GM19238 (cell line): ENCODE results near the gene PVALEF.
A peak's percentile ranks its signal among the peaks of the same experiment; 100 is the strongest.

ENCODE experiments used
- DNase-seq: peaks from one replicate; pipeline ENCODE4 v3.0.0; 2011; ENCODE audit warnings: low spot score; ENCODE audit not compliant: insufficient read length

Gene PVALEF

DNA sequence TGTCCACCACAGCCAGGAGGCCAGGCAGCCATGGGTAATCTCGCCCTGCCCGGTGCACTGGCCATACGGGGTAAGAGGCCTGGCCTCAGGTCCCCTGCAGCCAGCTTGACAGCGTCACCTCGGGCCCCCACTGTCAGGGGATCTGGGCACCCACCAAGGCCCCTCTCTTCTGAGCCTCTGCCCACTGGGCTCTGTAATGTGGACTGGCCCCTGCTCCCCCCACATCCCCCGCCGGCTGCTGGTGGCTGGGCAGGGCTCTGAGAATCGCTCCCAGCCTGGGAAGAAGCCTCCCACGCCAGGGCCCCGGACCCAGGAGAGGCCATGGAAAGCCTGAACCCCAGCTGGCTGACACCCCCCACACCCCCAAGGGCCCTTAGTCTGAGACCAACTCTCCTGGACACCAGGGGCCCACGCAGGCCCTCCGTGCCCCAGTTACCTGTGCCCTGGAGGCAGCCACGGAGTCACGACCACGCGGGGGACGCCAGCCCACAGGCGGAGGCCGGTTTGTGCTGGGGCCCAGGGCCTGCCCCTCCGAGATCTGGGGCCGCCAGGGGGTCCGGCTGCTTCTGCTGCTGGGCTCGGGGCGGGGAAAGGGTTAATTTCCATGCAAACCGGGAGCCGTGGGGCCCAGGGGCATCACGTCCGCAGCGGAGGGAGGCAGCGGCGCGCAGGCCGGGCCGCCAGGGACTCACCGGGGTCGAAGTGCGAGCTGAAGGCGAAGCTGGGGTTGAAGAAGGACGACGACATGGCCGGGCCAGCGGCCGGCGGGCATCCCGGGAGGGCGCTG is at the start of gene PVALEF:
PVALEF (plus strand) TSS at position 262 of the 787 bp plus-strand sequence. CDS start 15,720 bp downstream, outside the sequence.
- no peak for DNase-seq

DNA sequence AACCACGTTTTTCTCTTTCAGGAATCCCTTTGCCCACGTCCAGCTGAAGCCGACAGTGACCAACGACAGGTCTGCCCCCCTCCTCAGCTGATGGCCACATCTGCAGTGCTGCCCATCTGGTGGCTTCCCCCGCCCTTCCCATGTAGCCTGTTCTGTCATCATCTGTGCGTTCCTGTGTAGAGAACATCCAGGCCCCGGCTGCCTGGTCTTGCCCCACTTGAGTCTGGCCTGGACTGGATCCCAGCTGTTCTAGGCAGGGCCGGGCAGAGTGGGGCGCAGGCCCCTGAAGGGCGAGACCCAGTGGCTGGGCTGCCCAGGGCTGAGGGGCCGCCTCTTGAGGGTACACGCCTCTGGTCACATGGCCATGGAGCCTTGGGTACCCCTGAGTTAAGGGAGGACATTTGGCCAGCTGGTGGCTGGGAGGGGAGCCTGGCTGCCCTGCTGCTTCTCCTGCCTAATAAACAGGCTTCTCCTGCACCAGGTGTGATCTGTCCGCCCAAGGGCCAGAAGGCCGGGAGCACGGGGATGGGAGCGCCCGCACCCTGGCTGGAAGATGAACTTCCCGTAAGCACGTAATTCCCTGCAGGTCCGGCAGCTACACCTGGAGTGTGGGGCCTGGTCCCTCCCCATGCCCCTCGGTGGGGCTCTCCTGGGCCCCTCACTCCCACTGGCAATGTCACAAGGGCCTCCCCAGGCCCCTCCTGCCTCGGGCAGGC is 49.4 kb upstream of the PVALEF start:
- DNase-seq, result no peak

DNA sequence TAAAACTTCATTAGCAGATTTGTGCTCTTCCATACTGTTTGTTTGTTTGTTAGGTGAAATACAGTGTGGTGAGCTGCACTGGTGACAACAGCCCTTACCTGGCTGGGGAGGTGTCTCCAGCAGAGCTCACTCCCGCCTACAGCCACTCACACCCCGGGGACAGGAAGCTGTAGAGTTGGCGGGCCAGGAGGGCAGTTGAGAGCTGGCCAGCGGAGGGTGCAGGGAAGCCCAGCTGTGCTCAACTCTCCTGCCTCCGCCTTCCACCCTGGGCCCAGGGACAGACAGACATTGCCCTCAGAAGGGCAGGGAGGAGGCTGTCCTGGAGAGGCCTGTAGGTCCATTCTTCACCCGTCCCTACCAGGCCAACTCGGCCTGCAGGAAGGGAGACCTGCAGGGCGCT is 48.6 kb upstream of the PVALEF start:
- no peak for DNase-seq

DNA sequence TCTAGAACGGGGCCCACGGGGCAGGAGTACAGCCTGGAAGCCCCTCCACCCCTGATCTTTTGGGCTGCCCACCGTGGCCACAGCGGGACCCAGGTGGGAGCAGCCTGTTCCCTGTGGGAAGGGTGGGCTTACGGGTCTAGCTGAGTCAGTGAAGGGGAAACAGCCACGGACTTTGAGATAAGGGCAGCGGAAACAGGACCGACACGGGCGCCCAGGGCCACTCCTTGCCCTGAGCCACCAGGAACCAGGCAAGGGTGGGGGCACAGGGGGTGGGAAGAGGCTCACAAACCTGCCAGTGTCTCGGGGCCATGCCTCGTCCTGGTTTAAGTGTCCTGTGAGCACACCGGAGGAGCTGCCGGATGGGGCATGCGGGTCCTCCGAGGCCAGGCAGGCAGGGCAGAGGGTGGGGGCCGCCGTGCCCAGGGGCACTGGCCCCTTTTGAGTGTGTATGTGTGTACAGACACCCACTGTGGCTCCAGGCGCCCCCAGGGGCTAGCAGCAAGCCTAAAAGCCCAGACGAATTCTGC is 47.6 kb upstream of the PVALEF start:
- DNase-seq, result no peak

DNA sequence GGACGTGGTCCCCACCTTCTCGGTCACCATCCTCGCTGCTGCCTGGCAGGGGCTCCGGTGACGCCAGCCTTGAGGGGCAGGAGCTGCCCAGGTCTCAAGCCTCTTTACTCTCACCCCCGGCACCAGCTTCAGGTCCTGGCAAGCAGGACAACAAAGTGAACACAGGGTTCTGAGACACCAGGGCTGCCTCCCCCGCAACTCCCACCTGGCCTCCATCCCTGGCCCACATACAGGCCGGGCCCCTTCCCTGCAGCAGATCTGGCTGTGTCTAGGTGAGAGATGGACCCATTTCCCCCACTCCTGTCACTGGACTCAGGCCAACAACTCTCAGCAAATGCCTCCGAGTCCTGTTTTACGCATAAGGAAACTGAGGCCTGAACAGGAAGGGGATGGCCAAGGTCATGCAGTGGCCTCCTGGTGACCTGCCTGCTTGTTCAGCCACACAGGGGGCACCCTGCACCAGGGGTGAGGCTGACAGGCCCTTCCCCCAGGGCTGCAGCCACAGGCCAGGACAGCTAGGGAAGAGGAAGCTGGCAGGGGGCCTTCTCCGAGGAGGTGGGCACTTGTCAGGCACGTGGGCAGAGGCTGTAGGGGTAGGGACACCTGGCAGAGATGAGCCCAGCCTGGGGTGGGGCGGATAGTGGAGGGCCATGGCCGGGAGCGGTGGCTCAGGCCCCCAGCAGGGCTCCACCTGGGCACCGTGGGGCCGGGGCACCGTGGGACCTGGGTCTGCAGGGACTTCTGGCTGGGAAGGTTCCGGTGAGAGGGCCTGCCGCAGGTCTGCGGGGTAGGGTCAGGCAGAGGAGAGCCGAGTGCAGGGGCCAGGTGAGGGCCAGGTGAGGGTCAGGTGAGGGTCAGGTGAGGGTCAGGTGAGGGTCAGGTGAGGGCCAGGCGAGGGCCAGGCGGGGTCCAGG is 46.7 kb upstream of the PVALEF start:
- DNase-seq, result no peak

DNA sequence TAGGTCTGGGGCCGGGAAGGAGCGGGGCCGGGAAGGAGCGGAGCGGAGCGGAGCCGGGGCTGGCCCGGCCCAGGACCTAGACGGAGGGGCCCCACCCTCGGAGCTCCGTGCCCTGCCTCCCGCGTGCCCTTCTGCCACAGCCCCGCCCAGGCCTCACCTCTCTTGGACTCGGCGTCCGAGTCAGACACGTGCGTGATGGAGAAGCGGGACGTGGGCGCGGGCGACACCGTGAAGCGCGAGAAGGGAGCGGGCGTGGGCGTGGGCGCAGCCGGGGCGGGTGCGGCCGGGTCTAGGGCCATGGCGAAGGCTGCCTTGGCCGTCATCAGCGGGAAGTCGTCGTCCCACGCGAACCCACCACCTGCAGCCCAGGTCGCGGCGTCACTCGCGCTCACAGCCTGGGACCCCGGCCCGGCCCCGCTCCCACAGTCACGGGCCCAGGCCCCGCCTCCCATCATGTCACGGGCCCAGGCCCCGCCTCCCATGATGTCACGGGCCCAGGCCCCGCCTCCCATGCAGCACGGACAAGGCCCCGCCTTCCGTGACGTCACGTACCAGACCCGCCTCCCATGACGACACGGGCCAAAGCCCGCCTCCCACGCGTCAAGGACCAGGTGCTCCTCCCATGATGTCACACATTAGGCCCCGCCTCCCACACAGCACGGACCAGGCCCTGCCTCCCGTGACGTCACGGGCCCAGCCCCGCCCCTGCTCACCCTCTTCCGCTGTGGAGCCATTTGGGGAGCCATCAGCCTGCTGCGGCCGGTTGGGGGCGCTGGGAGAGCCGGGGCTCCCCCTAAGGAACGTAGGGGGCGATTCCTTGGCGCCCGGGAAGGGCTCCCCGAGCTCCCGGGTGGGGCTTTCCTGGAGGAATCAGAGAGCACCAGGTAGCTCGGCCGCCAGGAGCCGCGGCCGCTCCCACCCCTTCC is 45.8 kb upstream of the PVALEF start:
- peak; percentile 78 for DNase-seq

DNA sequence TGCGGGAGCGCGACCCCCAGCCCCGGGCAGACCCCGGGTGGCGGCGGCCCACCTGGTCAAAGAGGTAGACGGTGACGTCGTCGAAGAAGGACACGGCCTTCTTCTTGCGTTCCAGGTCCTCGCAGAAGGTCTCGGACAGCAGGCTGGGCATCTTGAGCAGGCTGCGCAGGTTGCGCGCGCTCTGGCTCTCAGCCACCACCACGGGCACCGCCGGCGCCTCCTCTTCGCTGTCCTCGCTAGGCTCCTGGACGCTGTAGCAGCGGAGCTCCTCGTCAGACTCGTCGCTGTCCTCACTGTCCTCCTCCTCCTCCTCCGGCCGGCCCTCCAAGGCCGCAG is 45.2 kb upstream of the PVALEF start:
- no peak for DNase-seq

DNA sequence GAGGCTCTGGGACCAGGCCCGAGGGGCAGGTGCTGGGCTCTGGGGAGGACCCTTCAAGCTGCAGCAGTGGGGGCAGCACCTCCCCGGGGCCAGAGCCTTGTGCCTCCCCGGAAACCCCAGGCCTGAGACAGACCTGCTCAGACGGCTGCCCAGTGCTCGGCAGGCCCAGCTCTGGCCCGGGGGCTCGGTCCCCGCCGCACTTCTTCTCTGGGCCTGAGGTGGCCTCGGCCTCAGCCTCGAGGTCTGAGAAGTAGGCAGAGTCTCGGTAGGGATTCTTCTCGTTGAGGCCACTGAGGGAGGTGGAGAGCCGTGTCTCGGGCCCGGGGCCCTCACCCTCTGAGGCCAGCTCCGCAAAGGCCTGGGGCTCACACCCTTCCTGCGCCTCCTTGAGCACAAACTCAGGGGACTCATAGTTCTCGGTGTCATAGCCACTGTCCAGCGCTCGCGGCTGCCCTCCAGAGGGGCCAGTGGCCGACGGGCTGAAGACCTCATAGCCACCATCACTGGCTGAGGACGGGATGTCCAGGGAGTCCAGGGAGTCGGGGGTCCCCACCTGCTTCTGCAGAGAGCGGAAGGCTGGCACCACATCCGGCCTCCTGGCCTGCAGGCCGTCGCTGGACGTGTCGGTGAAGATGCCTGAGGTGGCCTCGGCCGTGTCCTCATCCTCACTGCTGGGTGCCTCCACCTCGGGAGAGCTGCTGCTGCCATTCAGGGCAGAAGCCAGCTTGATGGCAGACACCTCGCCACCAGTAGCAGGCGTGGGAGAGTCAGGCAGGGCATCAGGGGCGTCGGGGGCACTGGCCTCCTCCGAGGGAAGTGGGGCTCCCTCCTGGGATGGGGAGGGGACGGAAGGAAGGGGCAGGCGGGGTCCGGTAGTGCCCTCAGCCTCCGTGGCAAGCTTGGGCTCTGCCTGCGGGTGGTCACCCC is 44.3 kb upstream of the PVALEF start:
- DNase-seq, result no peak

DNA sequence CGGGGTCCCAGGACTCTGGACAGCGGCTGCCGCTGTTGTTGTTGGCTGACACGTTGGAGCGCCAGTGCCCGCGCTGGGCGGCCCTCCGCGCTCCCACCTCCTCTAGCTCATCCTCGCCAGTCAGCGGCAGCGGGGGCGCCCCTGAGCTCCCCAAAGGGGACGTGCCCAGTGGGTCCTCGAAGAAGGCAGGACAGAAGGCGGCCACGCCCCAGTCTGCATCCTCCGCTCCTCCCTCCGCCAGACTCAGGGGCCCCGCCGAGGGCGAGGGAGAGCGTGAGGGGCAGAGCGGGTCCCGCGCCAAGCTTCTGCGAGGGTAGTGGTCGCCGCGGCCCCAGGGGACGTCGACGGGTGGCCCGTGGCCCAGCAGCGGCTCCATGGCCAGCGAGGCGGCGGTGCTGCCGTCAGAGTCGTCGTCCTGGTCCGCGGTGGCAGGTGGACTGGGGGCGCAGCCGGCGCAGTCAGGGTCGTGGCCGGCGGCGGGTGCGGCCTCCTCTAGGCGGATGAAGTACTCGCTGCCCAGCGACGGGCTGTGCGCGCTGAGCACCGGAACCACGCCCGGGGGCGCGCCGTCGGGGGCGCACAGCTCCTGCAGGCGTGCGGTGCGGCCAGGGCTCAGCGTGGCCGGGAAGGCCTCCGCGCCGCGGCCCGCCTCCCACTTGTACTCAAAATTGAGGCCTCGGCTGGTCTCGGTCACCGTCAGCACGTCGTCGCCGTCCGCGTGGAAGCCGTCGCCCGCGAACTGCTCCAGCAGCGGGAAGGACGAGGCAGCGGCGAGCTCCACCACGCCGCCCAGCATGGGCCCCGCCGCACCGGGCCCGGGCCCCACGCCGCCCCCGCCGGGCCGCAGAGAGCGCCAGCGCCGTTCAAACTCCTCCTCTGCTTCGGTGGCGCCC is 43.2 kb upstream of the PVALEF start:
- no peak for DNase-seq

DNA sequence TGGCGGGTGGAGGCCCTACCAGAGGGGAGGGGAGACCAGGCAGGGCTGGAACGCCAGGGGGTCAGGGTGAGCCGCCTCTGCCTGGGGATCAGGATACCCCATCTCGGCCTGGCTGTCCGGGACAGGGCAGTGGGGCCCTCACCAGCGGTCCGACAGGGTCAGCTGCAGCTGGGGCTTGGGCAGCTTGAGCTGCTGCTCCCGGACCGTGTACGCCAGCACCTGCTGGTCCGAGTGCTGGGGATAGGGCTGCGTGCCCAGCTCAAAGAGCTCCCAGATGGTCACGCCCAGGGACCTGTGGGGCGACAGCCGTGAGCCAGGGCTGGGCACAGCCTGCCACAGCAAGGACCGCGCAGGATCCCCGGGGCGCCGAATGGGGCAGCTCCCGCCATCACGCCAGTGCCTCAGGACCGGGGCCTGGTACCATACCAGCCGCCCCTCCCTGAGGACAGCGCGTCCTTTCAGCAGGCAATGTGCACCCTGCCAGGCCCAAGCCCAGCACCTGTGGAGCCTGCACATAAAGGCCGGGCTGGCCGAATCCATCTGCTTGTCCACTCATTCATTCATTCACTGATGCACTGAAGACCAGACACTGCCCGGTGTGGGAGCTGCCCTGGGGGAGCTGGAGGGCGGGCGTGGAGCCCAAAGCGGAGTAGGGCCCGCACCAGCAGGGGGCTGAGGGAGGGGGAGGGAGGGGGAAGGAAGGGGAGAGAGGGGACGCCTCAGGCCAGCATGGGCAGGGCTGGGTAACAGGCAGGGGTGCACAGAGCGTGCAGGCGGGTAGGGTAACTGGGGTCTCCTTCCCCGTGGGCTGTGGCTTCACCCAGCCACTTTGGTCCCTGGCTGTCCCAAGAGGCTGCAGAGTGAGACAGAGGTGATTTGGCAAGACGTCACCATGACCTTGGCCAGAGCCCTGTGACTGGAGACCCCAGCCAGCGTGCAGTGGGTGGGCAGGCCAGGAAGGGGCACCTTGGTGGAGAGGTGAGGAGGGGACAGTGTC is 42.0 kb upstream of the PVALEF start:
- DNase-seq, result no peak

DNA sequence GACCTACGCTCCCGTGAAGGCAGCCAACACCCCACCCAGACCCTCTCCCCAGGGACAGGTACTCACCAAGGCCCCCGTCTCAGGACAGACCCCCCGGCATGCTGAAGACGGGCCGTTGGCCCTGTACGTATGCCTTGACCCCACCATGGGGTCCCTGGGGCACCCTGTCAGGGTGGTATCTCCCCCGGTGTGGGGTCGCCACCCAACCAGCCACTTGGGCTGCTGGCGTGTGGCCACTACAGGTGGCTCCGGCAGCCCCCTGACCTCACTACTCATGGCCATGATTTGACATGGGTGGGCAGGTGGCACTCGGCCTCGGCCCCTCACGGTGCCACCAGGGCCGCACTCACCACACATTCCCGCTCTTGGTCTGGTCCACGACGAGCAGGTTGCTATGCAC is 40.9 kb upstream of the PVALEF start:
- no peak for DNase-seq

DNA sequence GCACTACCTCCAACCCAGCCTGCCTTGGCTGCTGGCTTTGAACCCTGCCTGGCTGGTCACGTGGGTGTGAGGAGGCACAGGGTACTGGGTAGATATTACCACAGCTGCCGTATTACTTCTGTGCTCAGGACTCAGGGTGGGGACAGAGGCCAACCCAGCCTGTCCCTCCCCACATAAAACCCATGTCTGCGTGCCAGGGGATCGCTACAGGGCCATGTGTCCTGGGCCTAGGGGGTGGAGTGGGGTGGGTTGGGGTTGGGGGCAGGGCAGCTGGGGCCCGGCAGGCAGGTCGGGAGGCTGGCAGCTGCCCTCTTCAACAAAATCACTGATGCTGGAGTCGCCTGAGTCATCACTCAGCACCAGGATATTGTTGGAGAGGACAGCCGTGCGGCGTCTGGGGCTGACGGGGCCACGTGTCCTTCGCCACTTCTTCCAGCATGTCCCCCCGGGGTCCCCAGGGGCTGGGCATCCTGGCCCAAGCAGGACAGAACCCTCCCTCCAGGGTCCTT is 39.7 kb upstream of the PVALEF start:
- DNase-seq, result no peak

DNA sequence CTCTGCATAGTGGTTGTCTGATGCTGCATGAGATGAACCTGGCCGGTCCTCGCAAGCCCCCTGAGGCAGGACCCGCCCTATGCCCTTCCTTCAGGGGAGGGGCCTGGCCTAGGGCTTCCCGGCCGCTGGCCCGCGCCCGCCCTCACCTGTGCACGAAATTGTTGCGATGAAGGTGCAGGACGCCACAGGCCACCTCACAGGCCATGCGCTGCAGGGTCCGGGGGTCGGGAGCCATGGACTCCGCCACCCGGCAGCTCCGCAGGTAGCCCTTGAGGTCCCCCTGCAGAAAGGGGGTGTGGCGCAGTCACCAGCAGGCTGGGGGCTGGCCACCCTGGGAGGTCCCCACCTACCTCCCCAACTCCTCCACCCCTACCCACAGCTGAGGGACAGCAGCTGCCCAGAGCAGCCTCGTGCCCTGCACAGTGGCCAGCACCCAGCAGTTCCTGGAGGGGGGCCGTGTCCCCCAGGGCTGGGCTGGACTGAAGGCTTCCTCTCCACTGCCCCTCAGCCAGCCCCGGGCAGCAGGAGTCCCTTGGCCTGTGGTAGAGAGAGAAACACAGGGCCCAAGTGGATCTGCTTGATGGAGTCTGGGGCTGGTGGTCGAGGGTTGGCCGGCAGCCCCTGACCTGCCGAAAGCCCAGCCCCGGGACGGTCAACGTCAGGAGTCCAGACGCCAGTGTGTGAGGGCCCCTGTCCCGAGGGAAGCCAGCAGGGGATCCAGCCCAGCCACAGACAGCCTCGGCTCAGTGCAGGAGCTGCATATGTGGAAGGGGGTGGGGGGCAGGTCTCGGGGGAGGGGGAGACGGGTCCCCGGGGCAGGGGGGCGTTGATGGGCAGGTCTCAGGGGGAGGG is 38.8 kb upstream of the PVALEF start:
- no peak for DNase-seq

DNA sequence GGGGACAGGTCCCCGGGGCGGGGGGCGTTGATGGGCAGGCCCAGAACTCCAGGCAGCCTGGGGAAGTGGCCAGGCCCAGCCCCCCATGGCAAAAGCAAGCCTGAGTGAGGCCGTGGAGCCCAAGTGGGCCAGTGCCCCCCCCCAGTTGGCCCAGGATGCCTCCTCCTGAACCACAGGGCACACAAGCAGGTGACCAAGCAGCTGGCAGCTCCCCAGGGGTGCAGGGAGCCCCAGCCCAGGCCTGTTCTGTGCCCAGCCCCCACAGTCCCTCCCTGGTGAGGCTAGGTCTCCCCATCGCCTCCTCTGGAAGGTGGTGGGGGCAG is 38.2 kb upstream of the PVALEF start:
- no peak for DNase-seq

DNA sequence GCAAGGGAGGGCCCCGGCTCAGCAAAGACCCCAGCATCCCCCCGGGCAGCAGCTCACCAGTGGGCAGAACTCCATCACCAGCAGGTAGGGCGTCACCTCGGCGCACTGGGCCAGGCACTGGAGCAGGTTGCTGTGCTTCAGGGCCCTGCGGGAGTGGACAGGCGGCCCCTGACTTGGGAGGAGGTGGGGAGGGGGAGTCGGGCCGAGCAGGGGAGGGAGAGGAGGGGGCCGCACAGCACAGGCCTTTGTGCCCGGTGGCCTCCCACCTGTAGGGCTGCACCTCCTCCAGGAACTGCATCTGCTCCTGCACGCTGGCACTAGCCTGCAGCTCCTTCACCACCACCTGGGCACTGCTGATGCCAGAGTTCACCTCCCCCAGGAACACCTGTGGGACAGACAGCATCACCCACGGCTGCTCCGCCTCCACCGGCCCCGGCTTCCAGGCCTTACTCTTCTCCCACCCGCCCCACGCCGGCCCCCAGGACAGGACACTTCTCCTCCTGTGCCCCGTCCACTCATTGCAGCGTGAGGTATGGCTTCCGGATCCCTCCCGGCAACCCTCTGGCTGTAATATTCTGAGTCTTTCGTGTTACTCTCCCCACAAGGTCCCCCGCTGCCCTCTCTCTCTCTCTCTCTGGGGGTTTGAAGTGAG is 37.7 kb upstream of the PVALEF start:
- DNase-seq, result no peak

DNA sequence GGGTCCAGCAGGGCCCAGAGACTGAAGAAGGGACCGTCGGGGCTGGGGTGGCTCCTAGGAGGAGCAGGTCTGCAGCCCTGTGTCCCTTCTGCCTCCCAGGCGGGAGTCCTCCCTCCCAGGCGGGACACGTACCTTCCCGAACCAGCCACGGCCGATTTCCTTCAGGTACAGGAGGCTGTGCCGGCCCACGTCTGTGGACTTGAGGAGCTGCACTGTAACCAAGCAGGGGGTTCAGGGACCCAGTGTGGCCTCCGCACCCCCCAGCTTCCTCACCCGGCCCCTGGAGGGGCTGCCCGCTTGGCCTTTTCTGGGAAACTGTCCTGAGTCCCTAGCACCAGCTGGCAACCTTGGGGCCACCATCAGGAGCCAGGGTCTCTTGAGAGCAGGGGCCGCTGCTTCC is 37.0 kb upstream of the PVALEF start:
- no peak for DNase-seq
